GM21723 (cell line): ENCODE results near the gene PDCD2L.
A peak's percentile ranks its signal among the peaks of the same experiment; 100 is the strongest.
"Not testable (repeated sequence)": the region's sequence is repeated elsewhere in the genome, so short reads cannot be mapped to it uniquely, and the experiment has no call there.

Source experiments
- ATAC-seq: cut with Tn5 transposase; IDR thresholded peaks from one replicate; pipeline ENCODE4 v1.9.1; 2021; ENCODE audit warnings: mild to moderate bottlenecking, moderate library complexity; ENCODE audit not compliant: unreplicated experiment

The PDCD2L gene, protein sequence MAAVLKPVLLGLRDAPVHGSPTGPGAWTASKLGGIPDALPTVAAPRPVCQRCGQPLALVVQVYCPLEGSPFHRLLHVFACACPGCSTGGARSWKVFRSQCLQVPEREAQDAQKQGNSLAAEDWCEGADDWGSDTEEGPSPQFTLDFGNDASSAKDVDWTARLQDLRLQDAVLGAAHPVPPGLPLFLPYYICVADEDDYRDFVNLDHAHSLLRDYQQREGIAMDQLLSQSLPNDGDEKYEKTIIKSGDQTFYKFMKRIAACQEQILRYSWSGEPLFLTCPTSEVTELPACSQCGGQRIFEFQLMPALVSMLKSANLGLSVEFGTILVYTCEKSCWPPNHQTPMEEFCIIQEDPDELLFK

DNA sequence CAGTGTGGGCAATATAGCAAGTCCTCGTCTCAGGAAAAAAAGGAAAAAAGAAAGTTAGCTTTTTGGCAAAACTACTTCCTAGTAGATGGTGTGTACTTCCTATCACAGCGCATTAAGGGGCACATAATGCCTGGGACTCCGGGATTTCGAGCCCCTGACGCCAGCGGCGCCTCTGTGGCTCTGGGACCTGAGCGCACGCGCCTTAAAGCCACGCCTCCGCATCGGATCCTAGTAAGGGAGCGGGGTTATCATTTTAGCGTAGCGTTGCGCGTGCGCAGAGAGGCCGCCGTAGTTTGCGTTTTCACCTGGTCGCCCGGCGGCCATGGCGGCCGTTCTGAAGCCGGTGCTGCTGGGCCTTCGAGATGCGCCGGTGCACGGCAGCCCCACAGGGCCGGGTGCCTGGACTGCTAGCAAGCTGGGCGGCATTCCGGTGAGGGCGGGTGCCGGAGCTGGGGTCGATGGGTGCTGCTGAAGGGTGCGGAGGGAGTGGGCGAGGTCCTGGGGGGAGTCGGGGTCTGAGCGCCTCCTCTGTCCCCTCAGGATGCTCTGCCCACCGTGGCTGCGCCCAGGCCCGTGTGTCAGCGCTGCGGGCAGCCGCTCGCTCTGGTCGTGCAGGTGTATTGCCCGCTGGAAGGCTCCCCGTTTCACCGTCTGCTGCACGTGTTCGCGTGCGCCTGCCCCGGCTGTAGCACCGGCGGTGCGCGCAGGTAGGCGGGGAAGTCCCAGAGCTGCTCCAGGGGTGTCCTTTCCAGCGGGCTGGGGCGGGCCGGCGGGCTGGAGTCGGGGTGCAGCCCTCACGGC, at the start of gene PDCD2L:
Gene PDCD2L, plus strand, starts transcription at position 291 of the 801 bp plus-strand sequence. Its CDS starts 32 bp downstream, at position 323.
- ATAC-seq = peak; percentile 78

DNA sequence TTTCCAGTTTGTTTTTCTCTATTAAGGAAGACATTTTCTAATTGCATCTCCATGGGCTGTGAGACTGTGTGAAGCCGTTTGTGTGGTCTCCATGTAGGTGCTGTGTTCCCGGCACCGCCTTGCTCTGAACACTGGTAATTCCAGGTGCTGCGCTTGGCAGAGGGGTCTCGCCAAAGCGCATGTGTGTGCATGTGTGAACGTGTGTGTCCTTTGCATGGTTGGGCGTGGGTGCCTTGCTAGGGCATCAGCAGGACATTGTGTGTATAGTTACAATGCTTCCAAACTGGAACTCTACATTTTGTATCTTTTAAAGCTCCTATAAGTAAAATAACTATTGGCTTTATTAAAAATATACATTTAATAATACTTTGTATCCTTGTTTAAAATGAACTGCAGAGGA, 49.0 kb upstream of the PDCD2L start:
- ATAC-seq = no peak

DNA sequence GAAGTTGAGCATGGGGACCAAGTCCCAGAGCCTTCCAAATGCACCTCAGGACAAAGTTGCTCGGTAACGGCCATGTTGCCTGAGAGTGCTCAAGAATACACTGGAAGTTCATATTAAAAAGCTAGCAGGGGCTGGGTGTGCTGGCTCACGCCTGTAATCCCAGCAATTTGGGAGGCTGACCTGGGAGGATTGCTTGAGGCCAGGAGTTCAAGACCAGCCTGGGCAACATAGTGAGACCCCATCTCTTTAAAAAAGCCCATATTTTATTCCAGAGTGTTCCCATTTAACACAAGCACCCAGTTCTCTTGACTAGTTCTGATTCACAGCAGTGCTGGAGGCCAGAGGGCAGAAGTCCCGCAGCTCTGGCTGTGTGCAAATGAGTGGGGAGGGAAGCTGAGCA, 47.3 kb upstream of the PDCD2L start:
- ATAC-seq = no peak

DNA sequence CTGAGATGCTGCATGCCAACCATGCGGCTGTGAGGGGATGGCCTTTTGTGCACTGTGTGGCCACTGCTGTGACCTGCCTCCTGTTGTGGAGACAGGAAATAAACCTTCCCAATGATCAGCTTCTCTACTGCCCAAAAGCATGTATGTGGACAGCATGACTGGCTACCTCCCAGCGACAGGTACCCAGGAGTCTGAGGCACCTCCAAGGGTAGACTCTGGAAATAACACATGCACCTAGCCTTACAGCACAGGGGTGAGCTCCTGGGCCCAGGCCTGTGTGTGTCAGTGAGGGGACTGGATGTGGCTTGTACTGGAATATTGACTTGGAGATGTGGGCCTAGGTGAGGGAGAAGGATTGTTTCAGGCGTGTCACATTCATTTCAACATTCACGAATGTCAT, 46.8 kb upstream of the PDCD2L start:
- ATAC-seq = no peak

DNA sequence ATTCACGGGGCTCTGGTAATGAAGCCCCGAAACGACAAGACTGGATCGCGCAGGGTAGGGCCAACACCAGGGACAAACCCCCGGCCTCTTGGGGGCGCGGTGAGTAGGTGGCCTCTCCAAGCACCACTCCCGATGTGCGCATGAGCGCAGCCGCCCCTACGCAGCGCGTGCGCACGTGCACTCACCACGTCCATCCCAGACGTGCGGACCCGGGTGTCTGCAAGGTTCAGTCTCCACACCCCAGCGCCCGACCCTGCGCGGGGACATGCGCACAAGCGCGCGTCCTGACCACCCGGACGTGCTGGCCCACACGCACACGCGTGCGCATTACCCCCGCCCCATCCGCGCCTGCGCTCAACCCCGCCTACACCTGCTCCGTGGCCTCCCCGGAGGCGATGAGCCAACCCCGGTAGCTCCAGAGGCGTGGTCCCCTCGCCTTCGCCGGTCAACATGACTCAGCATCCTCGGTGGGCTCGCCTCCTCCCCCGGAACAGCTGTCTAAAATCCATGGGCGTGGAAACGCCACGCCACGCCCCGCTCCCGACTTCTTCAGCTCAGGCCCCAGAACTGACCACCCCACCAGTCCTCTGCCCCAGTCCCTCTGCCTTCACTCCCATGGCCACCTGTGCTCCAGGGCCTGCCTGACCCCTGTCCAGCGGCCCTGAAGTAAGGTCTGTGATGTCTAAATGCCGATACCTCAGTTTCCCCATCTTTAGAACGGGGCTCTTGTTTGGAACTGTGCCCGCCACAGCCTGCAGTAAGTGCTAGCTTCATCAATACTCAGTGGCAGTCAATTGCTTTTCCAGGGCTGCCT, 44.9 kb upstream of the PDCD2L start:
- ATAC-seq = peak; percentile 85

DNA sequence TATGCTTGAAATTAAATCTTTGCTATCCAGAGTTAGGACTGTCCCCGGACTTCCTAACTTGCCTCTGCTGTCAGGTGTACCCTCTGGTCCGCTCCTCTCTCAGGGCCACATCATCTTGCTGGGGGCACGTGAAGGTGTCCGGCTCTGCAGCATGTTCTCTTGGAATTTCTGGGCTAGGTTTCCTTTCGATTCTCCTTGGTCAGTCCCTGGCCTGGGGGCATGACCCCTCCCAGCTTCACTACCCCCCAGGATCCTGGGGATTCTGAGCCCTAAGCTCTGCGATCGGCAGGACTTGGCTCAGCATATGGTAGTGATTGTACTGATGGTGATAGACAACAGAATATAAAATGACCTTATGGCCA, 44.3 kb upstream of the PDCD2L start:
- no peak for ATAC-seq

DNA sequence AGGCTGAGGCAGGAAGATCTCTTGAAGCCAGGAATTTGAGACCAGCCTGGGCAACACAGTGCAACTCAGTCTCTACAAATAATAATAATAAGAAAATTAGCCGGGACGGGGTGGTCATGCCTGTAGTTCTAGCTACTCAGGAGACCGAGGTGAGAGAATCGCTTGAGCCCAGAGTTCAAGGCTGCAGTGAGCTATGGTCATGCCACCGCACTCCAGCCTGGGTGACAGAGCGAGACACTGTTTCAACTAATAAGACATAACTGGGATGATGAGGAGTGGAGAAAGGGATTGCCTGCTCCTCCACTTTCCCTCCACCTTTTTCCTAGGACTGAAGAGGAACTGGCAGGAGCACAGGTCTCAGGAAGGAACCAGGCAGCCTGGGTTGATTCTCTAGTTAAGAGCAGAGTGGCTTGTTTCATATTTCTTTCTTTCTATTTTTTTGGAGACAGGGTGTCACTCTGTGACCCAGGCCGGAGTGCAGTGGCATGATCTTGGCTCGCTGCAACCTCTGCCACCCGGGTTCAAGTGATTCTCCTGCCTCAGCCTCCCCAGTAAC, 43.8 kb upstream of the PDCD2L start:
- no peak for ATAC-seq

DNA sequence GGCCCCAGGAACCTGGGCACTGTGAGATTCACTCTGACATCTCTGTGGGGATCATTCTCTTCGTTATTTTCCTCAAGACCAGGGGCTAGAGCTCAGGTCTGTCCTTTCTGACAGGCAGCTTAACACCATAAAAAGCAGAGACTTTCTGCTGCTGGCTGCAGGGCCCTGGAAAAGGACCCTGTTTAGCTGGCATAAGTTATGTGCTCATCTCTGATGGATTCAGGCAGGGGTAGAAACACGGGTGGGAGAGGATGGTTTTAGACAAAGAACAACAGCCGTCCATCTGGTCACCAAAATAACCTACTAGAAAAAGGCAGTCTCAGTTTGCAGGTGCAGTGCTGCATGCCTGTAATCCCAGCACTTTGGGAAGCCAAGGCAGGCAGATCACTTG, 41.5 kb upstream of the PDCD2L start:
- no peak for ATAC-seq

DNA sequence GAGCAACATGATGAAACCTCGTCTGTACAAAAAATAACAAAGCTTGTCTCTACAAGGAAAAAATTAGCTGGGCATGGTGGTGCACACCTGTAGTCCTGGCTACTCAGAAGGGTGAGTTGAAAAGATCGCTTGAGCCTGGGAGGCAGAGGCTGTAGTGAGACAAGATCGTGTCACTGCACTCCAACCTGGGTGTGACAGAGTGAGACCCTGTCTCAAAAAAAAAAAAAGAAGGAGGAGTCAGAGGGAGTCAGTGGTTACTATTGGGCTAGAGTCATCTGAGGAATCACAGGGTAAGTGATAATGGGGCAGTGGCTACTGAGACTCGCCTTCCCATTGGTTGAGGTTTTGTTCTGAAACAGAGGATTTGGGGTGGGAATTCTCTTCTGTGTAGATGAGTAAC, 41.1 kb upstream of the PDCD2L start:
- no peak for ATAC-seq

DNA sequence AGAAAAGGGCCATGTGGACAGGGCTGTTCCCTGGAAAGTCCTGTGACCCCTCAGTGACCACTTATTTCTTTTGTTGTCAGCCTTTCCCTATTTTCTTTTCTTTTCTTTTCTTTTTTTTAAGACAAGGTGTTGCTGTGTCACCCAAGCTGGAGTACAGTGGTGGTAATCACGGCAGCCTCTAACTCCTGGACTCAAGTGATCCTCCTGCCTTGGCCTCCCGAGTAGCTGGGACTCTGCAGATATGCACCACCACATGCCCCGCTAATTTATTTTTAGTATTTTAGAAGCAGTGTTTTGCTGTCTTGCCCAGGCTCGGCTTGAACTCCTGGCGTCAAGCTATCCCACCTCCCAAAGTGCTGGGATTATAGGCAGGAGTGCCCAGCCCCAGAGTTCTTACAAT, 40.3 kb upstream of the PDCD2L start:
- ATAC-seq = no peak

DNA sequence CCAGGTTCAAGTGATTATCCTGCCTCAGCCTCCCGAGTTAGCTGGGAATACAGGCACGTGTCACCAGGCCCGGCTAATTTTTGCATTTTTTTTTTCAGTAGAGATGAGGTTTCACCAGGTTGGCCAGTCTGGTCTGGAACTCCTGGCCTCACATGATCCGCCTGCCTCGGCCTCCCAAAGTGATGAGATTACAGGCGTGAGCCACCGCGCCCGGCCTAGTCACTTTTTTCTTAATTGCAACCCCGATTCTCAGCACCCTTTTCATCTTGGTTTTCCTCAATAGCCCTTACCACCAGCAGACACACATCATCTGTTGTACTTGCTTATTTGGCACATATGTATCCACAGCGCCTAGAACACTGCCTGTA, 39.8 kb upstream of the PDCD2L start:
- no peak for ATAC-seq

DNA sequence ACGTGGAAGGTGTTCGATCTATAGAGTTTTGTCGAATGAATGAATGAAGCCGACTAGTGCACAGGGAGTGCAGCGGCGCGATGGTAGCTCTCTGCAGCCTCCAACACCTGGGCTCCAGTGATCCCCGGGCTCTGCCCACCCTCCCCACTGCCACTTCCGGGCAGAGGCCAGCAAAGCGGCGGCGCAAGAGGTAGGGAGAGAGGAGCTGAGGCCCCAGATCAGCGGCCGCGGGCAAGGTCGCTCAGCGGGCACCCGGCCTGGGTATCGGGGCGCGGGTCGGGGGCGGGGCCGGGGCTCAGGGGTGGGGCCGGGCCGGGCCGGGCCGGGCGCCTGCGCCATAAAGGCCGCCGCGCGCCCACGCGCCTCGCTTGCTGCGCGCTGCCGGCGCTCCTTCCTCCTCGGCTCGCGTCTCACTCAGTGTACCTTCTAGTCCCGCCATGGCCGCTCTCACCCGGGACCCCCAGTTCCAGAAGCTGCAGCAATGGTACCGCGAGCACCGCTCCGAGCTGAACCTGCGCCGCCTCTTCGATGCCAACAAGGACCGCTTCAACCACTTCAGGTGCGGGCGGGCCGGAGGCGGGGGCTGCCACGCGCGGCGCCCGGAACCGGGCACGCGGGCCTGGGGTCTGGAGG, 39.3 kb upstream of the PDCD2L start, which contains the start of gene GPI:
Gene GPI, plus strand, starts transcription at position 367 of the 633 bp plus-strand sequence. Its CDS starts 71 bp downstream, at position 438.
- ATAC-seq = peak; percentile 67

DNA sequence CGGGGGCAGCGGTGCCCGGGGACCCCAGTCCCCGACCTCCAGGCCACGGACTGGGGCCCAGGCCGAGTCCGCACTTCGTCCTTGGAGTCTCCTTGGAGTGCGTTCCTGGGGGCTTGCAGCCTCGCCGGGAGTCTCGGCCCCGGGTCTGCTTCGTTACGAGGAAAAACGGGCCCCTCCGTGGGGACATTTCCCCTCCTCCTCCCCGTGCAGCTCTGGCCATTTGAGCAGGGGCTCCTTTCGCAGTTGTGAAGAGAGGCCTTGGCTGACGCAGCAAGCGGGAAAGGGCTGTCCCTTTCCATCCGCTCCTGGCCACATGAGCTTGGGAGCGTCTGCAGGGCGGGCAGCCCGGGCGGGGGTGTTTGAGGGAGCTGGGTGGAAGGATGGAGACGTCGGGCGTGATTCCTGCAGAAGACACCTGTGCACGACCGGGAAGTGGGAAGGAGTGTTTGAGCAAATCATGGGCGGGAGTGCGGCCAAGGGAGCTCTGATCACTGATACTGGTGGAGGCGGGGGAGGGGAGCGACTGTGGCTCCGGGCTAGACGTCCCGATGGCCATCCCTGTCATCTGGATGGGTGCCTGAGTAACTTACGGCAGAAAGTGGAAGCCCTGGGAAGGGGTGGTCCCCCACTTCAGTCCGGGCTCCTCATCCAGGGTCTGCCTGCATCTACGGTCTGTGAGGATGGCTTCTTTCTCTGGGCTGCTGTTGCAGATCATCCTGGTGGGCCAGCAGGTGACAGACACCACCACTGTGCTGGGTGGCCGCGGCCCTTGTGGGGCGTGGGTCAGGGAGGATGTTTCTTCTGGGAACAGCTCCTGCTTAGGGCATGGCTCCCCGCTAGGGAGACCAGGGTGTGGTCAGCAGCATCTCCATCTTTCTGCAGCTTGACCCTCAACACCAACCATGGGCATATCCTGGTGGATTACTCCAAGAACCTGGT, 38.5 kb upstream of the PDCD2L start:
- peak; percentile 16 for ATAC-seq

DNA sequence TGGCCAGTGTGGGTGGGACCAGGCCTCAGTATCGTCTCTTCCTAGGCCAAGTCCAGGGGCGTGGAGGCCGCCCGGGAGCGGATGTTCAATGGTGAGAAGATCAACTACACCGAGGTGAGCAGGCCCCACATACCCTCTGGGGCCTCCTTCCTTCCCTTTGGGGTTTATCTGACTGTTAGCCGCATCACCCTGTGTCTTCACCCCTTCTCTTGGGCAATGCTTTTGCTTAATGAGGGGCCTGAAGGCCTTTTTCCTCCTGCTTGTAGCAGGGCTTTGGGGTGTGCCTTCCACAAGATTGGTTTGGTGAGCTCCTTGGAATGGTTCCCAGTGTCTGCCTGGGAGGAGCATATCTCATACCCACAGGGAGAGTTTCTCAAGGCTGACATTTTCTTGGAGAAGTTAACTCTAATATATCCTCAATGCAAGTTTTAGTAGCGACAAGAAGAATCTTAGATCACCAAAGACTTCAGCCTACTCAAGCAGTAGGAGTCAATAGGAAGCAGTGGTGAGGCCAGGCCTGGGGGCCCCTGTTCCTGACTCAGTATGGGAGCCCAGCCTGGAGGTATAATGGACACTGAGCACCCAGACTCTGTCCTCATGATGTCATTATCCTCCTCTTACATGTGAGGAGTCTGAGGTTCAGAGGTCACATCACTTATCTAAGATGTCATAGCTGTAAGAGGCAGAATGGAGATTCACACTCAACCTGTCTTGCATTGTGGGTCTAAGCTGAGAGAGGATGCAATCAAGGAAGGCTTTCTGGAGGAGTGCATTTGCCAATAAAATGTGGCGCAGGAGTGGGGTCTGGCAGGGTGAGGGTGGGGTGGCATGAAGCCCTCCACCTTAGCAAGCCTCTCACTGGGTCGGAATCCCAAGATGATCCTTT, 37.2 kb upstream of the PDCD2L start:
- no peak for ATAC-seq

DNA sequence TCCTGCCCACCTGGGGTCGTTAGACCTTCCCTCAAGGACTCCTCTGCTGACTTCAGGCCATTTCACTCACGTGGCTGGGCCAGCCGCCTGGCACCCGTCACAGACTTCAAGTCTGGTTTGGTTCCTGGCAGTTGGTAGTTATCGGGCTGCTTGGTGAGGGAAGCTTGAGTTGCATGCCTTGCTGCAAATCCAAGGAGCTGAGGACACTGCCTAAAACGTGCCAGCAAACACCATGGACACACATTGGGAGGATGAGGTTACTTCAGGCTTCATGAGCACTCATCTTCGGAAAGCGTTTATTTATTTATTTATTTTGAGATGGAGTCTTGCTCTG, 36.6 kb upstream of the PDCD2L start:
- ATAC-seq = no peak

DNA sequence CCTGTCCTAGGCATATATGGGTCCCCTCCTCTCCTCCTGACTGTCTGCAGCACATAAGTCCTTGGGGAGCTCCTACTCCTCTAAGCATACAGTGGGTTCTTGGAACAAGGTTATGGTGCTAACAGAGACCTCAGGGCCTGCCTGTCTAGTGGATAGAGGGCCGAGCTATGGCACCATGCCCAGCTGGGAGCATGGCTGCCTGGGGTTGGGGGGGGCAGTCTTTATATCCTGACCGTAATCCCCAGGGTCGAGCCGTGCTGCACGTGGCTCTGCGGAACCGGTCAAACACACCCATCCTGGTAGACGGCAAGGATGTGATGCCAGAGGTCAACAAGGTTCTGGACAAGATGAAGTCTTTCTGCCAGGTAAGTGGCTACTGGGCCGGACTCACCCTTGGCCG, 35.9 kb upstream of the PDCD2L start:
- ATAC-seq = no peak

DNA sequence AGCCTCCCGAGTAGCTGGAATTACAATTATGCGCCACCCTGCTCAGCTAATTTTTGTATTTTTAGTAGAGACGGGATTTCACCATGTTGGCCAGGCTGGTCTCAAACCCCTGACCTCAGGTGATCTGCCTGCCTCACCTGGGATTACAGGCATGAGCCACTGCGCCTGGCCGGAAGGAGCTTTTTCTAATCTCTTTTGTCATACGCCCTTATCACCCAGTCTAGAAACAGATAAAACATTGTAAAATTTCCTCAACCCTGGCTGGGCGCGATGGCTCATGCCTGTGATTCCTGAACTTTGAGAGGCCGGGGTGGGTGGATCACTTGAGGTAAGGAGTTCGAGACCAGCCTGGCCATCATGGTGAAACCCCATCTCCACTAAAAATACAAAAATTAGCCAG, 35.0 kb upstream of the PDCD2L start:
- ATAC-seq = not testable (repeated sequence)

DNA sequence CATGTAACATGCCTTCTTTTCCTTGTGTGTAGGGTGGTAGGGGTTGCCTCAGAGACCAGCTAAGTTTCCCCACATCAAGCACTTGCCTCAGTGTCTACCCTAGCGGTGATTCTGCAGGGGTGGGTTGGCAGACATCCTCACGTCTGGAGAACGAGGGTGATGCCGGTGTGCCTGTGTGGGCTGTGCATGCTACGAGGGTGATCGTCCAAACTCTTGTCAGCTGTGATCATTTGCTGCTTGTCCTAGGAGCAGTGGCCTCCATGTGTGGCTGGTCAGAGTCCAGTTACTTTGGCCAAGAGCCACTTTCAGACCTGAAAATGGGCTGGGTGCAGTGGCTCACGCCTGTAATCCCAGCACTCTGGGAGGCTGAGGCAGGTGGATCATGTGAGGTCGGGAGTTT, 34.1 kb upstream of the PDCD2L start:
- no peak for ATAC-seq

DNA sequence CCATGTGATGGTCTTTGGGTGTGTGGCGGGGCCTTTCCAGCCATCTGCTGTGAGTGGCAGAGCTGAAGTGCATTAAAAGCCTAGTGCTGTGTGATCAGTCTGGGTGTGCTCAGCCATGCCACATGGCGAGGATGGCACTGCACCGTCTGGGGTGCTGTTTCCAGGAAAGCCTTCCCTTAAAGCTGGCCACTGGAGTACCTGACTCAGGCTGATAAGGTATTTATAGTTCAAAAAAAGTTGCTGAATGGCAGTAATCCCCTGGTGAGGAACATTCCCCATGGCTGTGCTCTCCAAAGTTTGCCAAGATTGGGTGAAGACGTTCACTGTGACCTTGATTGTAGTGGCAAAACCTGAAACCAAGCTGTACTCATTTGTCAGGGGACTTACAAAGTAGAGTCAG, 33.2 kb upstream of the PDCD2L start:
- no peak for ATAC-seq
